HG03139 (cell line): ENCODE results near the gene SLC29A4.
"Not testable (repeated sequence)": the region's sequence is repeated elsewhere in the genome, so short reads cannot be mapped to it uniquely, and the experiment has no call there.

Experiments
- ATAC-seq: cut with Tn5 transposase; IDR thresholded peaks from one replicate; pipeline ENCODE4 v1.9.1; 2021; ENCODE audit not compliant: unreplicated experiment

SLC29A4 gene

DNA sequence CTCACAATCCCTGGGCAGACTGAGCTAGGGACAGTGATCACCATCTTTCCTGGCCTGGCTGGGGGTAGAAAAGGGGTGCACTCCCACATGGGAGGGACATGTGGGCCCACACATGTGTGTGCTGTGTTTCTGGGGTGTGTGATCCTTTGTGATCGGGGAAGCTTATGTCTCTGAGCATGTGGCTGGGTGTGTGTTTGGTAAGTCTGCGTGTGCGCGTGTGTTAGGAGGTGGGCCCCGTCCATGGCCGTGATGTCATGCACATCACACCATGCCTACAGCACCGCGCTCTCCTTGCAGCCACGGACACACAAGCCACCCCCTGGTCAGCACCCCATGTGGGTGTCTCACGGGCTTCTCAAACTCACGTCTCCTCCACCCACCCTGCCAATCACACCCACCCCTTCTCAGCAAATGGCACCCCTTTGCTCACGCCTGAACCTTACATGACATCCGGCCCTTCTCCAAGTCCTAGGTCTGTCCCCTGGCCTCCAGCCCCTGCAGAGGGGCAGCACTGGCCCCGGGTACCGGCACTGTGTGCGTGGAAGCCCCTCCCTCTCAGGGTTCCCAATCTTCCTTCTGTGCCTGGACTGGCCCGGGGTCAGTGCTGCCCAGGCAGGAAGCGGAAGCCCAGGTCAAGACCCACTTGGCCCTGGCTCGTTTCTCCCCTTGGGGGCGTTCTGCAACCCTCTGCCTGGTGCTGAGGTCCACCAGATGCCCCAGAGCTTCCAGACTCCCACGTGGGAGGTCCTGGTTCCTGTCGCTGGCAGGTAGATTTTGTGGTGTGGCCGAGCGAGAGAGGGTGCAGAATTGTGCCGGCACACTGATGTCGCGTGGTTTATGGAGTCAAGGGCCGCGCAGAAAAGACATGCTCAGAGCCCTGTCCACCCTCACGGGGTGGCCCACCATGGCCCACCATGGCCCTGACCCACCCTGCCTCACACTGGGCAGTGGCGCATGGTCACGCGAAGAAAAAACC lies 12.6 kb downstream of the SLC29A4 start:
- ATAC-seq = no peak

DNA sequence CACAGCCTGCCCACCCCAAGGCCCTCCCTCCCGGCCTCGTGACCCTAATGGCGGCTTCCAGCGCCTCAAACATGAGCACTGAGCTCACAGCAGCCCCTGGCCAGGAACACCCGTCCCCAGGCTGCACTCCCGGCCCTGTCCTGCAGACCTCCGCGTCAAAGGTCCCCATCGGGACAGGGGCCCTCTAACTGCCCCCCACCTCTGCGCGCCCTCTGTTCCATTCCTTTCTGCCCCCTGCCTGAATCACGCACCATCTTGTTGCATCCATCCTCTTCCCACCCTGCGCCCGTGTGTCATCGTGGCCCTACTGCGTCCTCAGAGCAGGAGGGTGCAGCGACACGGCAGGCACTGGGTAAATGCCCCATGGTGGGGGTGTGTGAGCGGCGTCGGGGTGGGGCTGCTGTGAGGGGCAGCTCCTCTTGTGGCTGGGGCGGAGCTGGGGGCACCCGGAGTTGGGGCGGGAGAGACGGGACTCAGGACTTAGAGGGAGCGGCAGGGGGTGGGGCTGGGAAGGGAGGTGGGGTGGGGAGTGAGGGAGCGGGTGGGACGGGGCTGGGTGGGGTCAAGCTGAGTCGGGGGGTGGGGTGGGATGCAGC lies 13.4 kb downstream of the SLC29A4 start:
- no peak for ATAC-seq

DNA sequence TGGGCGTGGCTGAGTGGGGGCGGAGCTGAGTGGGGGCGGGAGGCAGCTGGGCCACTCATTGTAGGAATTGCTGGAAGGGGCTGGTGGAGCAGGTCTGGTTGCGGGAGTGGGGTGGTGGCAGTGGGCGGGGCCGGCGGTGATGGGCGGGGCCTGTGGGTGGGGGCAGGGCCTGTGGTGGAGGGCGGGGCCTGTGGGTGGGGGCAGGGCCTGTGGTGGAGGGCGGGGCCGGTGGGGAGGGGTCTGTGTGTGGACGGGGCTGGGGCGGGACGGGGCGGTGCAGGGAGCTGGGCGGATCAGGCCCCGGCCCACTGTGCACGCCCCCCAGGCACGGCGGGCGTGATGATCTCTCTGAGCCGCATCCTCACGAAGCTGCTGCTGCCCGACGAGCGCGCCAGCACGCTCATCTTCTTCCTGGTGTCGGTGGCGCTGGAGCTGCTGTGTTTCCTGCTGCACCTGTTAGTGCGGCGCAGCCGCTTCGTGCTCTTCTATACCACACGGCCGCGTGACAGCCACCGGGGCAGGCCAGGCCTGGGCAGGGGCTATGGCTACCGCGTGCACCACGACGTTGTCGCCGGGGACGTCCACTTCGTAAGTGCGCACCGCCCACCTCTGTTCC lies 14.0 kb downstream of the SLC29A4 start:
- ATAC-seq = no peak

DNA sequence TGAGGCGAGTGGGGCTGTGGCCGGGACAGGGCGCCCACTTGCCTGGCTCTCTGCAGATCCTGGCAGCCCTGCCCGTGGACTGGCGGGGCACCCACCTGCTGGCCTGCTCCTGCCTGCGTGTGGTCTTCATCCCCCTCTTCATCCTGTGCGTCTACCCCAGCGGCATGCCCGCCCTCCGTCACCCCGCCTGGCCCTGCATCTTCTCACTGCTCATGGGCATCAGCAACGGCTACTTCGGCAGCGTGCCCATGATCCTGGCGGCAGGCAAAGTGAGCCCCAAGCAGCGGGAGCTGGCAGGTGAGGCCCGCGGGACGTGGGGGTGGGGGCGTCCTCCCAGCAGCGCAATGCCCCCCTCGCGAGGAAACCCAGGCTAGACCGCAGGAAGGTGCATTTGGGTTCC lies 17.6 kb downstream of the SLC29A4 start:
- ATAC-seq = no peak

DNA sequence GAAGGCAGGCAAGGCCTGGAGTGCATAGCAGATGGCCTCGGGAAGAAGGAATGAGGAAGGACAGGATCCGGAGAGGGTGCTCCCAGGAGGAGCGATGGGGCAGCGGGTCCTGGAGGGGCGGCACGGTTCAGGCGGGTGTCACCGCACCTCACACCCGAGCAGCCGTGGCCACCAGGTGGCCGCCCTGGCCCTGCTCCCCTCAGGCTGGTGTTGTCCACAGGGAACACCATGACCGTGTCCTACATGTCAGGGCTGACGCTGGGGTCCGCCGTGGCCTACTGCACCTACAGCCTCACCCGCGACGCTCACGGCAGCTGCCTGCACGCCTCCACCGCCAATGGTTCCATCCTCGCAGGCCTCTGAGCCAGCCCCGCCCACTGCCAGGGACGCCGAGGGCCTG lies 19.8 kb downstream of the SLC29A4 start:
- no peak for ATAC-seq

DNA sequence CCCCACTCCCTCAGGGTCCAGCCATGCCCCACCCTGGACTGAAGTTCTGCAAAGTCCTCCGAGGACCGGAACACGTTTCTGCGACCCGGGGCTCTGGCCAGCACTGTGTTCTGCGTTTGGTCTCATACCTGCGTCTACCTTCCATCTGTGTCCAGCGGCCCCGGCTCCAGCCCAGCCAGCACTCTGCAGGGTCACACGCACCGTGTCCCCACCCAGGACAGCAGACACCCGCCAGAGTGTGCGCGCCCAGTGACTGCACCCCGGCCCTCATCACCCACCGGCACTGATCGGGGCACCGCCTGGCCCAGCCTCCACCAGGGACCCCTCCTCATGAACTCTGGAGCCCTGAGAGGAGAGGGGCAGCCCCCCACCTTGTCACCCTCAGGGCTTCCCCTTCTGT lies 20.3 kb downstream of the SLC29A4 start:
- ATAC-seq = no peak

DNA sequence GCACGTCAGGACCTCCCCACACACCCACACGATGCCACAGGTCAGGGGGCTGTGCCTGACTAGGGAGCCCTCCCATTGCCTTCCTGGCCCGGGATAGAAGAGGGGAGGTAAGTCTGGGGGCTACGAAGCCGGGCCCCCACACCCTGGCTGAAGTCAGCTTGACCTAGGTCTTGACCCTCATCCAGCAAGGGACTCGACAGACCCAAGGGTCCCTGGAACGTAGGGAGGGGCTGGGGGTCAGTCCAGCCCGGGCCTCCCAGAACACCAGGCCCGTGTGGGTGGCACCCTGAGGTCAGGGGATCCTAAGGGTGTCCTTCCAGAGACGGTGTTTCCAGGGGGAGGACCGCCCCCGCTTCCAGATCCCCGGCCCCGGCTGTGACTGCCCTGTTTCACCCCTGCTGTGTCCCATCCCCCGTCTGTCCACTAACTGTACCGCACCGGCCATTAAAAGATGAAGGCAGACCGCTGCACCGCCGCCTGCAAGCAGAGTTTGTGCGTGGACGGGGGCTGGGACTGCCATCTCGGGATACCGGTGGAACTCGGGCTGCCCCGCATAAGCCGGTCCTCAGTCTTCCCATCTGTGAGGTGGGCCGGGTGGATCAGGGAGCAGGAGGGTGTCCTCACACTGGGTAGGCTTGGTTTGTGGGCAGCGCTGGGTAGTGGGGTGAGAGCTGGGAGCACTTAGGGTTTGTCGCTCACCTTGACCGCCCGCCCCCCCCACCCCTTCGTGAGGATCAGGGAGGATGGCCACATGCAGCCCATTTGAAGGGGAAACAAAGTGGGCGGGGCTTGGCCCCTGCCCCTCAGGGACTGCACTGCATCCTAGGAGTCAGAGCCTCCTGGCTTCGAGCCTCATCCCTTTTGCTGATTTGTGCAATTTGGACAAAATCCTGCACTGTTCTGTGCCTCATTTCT lies 21.1 kb downstream of the SLC29A4 start:
- no peak for ATAC-seq

DNA sequence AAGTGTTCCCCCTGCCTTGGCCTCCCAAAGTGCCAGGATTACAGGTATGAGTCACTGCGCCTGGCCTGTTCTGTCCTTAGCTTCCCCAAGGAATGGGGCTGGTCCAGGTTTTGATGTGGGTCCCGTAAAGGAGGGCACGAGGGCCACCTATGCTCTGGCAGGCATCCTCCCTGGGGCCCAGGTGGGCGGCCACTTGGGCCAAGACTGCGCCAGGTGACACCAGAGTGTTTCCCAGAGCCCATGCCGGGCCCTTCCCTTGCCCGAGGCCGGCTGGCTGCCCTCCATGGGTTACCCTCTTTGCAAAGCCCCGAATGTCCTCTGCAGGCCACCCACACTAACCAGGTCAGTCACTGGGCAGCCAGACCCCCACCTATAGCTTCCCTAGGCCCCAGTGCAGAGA lies 22.3 kb downstream of the SLC29A4 start:
- not testable (repeated sequence) for ATAC-seq

DNA sequence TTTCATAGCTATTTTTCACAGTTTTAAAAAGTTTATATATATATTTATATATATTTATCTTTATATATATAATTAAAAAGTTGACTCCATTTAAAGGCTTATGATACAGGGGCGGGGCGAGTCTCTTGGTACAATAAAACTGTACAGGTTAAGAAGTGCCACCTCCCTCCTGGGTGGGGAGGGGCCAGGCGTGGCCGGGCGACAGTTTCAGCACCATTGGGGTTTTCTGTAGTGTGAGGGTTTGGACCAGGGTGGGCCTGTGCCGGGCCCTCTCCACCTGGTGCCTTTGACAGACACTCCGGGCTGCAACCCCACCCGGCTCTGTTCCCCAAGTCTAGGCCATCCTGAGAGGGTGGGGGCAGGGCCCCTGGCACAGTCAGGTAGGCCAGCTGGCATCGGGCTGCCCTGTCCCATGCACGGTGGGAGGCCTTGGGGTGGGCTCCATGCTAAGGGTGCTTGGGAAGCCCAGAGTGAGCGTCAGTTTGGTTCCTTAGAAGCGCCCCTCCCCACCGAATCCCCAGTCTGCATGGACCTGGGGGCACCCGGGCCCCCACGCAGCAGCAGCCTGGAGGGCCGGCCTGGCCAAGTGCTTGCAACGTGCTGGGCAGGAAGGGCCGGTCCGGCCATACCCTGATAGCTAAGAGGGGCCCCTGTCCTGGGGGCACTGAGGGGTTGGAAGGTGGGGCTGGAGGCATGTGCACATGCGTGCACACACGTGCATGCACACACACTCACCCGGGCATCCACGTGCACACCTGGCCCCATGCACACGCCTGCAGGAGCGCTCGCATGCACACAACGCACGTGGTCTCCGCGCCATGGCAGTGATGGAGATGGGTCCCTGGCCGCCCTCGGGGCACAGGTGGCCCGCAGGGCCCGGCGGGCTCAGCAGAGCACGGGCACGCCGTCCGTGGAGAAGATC lies 24.7 kb downstream of the SLC29A4 start:
- not testable (repeated sequence) for ATAC-seq

DNA sequence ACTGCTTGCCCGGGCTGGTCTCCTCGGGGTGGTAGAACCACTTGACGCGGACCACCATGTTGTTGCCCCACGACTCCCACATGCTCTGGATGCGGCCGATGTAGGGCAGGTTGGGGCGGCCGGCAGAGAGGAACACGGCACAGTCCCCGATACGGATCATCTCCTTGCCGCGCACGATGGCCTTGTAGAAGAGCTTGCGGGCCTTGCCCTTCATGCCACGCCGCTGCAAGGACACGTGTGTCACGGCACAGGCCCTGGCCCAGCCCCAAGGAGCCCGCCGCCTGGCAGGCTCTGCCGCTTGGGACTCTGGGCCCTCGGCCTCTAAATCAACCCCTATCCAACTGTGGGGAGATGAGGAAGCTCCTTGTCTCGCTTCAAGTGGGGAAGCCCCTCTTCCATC lies 26.4 kb downstream of the SLC29A4 start:
- ATAC-seq = no peak

DNA sequence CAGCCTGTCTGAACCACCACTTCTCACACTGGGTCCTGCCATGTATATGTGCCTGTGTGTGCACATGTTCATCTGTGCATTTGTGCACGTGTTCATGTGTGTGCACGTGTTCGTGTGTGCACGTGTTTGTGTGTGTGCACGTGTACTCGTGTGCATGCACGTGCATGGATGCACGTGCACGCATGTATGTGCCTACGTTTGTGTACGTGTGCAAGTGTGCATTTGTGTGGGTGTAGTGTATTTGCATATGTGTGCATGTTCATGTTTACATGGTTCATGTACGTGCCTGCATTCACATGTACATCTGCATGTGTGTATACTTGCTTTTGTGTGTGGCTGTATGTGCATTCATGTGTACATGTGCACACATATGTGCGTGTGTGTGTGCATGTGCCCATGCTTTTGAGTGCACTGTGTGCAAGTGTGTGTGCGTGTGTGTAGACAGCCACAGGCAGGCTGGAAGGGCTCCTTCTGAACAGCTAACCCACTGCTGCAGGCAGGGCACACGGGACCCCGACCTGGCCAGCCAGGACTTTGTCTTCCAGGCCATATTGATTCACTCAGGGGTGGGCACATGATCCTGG lies 28.2 kb downstream of the SLC29A4 start:
- no peak for ATAC-seq

DNA sequence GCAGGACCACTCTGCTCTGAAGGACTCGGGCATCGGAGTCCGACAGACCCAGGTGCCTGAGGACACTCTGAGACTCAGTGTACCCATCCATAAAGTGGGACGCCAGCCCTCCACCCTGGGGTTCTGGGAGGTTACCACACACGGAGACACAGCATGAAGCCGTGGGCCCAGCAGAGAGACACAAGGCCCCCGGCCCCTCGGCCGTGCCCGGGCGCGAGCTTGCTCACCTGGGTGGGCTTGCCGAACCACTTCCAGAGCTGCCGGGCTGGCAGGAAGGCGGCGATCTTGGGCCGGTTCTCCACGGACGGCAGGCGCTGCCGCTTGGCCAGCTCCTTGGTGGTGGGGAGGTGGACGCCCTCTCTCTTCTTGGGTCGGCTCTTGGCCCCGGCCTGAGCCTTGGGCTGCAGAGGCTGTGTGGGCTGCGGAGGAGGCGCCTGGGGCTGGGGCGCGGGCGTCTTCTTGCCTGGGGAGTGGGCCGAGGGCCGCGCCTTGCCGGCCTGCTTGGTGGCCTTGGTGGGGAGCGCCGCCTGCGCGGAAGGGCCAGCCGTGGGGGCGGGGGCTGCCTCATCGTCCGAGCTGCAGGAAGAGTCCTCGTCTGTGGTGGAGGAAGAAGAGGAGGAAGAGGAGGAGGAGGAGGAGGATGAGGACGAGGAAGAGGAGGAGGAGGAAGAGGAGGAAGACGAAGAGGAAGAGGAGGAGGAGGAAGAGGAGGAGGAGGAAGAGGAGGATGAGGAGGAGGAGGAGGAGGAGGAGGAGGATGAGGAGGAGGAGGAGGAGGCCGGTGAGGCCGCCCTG lies 29.7 kb downstream of the SLC29A4 start:
- ATAC-seq = not testable (repeated sequence)

DNA sequence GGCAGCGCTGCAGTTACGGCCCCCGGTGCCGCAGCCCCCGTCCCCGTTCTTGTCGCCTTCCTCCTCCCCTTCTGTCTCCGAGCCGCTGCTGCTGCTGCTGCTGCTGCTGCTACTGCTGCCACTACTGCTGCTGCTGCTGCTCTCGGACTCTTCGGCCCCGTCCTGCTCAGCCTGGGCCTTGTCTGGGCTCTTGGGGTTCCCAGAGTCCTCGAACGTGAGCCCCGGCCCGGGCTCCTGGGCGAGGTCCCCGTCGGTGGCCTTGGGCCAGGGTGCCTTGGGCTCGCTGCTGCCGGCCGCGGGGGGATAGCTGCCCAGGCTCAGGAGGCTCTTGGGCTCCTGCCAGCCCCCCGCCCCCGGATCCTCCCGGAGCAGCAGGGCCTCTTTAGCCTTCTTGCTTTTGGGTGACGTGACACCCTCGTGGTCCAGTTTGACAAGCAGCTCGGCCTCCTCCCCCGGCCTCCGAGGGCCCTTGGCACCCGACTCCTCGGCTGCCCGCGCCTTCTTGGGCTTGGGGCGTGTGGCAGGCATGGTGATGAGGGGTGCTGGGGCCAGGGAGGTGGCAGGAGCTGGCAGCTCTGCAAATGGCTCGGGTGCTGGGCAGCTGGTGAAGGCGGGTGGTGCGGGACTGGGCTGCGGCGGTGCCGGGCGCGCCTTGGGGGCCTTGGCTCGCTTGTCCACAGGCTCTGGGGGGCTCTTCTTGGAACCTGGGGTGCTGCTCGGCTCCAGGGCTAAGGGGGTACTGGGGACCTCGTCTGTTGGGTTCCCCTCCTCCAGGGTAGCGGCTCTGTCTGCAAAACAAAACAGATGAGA lies 30.5 kb downstream of the SLC29A4 start:
- ATAC-seq = not testable (repeated sequence)

DNA sequence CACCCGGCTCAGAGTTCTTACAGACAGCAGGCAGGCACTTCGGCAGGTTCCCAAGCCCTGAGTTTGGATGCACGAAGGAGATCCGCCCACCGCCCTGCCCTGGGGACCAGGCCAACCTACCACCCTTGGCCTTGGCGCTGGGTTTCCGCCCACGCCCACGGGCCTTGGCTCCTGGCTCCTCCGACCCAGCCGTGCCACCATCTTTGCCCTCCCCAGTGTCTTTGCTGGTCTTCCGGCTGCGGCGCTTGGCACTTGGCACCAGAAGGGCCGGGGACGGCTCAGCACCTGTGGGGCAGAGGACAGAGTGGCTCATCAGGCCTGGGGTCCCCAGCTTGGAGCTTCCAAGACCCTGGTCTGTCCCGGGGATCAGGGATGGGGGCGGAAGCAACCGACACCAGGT lies 32.1 kb downstream of the SLC29A4 start:
- ATAC-seq = no peak

DNA sequence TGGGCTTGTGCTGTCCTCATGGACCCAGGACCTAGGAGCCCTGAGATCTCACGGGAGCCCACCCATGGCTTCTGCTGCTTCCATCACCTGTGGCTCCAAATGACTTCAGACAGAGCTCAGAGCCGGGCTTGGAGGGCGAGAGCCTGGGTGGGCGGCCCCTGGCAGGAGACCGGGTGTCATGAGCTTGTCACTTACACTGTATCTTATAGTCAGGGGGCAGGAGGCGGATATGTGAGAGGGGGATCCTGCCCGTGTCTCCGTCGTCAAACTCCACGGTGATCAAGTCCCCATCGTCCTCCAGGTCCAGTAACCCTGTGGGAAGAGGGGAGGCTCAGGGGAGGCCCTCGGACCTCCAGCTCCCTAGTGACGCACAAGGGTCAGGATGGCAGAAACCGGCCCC lies 33.0 kb downstream of the SLC29A4 start:
- no peak for ATAC-seq

DNA sequence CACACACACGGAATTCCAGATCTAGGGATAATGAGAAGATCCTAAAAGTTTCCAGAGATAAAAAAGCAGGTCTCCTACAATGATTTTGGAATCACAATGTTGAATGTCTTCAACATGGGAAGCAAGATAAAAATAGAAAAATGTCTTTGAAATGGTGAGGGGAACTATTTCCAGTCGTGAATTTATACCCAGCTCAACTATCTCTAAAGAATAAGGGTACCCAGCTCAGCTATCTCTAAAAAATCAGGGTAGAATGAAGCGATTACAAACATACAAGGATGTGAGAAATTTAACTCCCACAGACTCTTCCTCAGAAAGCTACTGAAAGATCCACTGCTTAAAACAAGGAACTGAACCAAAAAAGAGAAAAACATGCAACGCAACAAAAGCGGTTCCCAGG lies 35.9 kb downstream of the SLC29A4 start:
- ATAC-seq = not testable (repeated sequence)

DNA sequence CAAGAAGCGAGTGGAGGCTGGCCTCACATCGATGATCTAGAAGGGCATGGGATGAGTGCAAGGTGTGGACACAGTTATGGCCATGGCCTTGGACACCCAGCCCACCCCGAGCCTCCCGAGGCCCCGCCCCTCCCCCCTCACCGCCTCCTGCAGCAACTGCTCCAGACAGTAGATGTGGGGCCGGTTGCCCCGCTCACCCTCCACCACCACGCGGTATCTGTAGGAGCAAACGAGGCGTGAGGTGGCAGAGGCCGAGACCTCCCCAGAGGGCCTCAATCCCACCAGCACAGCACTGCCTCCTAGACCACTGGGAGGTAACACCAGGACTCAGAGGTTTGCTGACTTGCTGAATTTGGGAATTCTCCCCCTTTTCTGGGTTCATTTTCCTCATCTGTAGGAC lies 37.6 kb downstream of the SLC29A4 start:
- ATAC-seq = no peak
